Frontal cortex (tissue), 4 donors: ENCODE measurements around the gene NACAD. TPM values are rescaled to one million over a fixed set of nuclear protein-coding genes. Genes with fewer than 3 reads are reported as not detected.
"Not testable (repeated sequence)": the region's sequence is repeated elsewhere in the genome, so short reads cannot be mapped to it uniquely, and the experiment has no call there.

ENCODE experiments used
- DNase-seq, 2 donors: peaks; one replicate each; pipeline ENCODE4 v3.0.0; 2012; ENCODE audit warnings: low spot score in 2 of 2
- FAIRE-seq: peaks from 2 replicates; lab custom pipeline; 2012; peaks lifted over from hg19 to GRCh38; lab: Jason Lieb, UNC
- total RNA-seq: library from RNA; depleted of rRNA; stranded (reverse); fragments of >200 nt; gene quantifications from one replicate; pipeline ENCODE4 v1.2.3, GENCODE V29; 2014
- donor health status: control.
- donor health status: control.
- donor health status: control.

Gene NACAD
- total RNA-seq, 1 donor from 2014 or later, result 4.9 TPM

GRCh38 chr7:45061352-45061751, 27.4 kb downstream of the NACAD start:
- DNase-seq (no peak), FAIRE-seq (no peak)

DNA sequence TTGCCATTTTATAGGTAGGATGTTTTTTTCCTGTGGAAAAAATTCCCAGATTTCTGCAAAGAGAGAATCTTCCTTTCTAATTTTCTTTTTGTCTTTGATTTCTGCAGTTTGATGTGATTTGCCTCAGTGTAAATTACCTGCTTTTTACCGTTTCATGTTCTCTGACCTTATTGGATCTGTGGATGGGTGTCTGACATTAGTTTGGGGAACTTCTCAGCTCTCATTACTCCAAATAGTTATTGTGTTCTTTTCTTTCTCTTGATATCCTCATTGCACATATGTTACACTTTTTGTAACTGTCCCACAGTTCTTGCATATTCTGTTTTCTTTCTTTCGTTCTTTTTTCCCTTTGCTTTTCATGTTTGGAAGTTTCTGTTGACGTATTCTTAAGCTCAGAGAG, 28.5 kb downstream of the NACAD start:
- FAIRE-seq, result no peak
- DNase-seq, result no peak

DNA sequence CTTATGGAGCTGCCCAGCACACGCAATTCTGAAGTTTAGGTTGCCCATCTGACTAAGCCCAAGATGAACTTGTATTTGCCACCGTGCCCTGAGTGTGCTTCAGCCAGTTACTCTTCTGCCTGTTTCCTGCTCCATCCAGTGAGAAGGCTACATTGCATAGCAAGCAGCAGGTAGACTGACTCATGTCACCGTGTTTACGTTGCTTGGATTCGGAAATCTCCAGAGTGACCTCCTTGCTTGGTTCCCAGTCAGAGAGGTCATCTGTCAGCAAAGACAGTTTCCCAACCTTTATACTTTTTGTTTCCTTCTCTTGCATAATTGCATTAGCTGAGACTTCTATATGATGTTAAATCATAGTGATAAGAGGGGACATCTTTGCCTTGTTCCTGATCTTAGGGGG, 30.9 kb downstream of the NACAD start:
- no peak for DNase-seq
- FAIRE-seq, result no peak

DNA sequence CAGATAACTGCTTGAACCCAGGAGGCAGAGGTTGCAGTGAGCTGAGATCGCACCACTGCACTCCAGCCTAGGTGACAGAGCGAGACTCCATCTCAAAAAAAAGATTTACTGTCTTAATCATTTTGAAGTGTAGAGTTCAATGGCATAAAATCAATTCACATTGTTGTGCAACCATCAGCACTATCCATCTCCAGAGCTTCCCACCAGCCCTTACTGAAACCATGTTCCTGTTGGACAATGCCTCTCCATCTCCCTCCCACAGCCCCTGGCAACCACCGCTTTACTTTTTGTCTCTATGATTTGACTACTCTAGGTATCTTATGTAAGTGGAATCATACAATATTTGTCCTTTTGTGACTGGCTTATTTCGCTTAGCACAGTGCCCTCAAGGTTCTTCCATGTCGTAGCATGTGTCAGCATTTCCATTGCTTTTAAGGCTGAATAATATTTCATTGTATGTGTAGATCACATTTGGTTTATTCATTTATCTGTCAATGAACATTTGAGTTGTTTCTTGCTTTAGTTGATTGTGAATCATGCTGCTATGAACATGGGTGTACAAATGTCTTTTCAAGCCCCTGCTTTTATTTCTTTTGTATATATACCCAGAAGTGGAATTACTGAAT, 33.1 kb downstream of the NACAD start:
- no peak for DNase-seq
- FAIRE-seq, result no peak

- no peak for DNase-seq
- no peak for FAIRE-seq
Measured at GRCh38 chr7:45055016-45055415, 33.8 kb downstream of the NACAD start.

DNA sequence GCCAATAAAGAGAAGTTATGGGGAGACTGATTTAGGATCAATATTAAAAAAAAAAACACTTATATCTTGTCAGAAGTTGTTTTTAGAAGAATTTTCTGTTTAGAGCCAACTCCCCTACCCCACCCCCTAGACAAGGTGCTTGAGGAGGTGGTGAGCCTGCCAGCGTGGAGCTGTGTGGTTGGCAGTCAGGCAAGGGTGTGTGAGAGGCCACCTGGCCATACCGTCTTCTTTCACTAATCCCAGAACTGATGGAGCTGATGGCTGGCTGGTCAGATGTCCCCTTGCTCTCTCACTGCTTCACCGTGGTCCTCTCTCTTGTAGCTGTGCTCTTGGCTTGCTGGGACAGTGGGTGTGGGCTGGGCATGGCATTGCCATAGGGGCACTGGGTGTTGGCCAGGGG, 34.3 kb downstream of the NACAD start:
- DNase-seq (no peak), FAIRE-seq (no peak)

GRCh38 chr7:45053941-45054340, 34.8 kb downstream of the NACAD start:
- FAIRE-seq (no peak), DNase-seq (no peak)

DNA sequence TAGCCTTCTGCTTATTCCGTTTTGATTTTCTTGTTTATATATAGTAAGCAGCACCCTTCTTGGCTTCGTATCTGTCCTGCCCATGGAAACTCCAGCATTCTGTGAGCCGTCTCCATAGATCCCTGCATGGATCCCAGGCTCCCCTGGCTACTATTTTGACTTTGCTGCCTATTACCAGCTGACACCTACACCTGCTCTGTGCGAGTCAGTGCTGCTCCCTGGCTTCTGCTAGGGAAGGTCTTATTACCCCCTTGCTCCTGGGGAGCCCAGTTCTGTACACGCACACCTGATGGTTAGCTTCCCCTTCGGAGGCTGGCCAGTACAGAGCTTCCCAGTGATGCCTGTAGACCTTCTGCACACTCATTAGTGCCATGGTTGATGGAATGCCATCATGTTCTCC, 35.4 kb downstream of the NACAD start:
- DNase-seq, result no peak

DNA sequence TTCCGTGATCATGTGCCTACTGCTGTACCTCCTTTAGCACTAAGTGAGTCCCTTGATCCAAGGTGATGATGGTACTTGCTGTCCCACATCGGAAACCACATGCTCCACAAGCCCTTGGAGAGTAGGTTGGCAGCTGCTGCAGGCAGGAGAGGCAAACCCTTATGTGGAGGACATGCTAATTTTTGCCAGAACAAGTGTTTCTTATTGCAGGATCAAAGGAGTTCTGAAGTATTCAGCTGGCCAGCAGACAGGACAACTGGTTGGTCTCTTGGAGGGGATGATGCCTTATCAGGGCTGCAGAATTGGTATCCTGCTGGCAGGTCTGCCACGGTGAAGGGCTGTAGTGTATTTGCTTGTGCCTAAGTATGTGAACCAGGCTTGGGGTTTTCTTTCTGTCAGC, 36.8 kb downstream of the NACAD start:
- DNase-seq (no peak), FAIRE-seq (no peak)

More for the DNA sequence above, 35.4 kb downstream of the NACAD start:
- FAIRE-seq, result no peak

DNA sequence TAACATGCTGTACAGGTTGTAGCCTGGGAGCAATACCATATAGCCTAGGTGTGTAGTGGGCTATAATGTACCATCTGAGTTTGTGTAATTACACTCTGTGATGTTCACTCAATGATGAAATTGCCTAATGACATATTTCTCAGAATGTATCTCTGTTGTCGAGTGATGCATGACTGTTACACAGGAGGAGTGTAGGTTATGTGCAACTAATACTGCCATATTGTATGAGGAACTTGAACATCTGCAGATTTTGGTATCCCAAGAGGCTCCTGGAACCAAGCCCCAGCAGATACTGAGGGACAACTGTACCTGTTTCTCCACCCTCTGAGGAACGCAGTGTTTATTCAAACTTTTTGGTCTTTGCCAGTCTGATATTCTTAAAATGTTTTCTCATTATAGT, 38.6 kb downstream of the NACAD start:
- FAIRE-seq (no peak), DNase-seq (no peak)

GRCh38 chr7:45048748-45049147, 40.0 kb downstream of the NACAD start:
- no peak for FAIRE-seq
- DNase-seq, result no peak

DNA sequence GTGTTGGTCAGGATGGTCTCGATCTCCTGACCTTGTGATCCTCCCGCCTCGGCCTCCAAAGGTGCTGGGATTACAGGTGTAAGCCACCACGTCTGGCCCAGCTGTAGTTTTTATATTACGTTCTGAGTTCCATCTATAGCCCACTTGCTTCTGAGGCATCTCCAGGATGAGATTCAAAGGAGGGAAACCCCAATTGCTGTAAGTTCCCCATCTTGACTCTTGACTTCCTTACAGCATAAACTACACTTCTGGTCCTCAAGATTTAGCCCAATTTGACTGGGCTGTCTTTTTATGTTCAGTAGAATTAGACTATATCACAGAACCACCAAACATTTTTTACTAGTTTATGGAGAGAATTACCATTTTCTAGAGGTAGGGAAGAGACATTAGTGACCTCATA, 44.4 kb downstream of the NACAD start:
- DNase-seq (no peak), FAIRE-seq (no peak)

GRCh38 chr7:45039106-45039505, 49.7 kb downstream of the NACAD start:
- no peak for DNase-seq
- FAIRE-seq, result no peak

- no peak for FAIRE-seq
- no peak for DNase-seq
Measured at GRCh38 chr7:45037876-45038275, 50.9 kb downstream of the NACAD start.

DNA sequence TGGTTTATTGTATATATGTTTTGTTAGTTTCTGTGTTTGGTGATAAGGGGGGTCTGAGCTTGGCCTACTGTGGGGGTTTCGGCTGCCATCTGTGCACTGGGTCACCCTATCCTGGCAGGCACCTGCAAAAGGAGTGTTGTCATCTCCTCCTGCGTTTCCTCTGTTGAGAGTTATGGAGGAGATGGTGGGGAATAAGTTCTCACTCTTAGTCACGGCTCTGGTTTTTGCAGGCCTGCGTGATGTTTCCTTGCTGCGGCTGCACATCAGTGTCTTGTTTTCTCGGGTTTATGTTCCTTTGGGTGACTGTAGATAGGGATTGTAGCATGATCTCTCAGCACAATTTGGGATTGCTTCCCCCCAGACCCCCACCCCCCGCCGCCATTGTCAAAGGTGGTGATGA, 52.0 kb downstream of the NACAD start:
- DNase-seq, result no peak
- FAIRE-seq, result no peak

DNA sequence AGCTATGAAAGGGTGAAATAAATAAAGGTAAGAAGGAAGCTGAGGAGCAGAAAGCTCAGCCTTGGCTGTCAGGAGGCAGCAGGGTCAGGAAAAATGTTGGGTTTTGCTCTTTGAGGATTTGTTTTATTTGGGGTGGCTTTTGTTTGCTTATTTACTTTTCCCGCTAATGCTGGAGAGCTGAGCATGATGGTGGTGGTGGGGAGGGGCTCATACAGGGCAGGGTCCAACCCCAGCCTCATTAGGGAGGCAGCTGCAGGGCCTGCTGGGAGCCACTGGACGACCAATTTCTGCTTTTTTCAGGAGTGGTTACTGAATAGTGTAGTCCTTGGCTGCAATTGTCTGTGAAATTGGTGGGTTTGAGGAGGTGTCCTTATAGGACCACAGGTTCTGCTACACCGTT, 52.5 kb downstream of the NACAD start:
- no peak for FAIRE-seq

GRCh38 chr7:45035893-45036292, 52.9 kb downstream of the NACAD start:
- FAIRE-seq (no peak), DNase-seq (no peak)

More for the DNA sequence above, 52.5 kb downstream of the NACAD start:
- no peak for DNase-seq

DNA sequence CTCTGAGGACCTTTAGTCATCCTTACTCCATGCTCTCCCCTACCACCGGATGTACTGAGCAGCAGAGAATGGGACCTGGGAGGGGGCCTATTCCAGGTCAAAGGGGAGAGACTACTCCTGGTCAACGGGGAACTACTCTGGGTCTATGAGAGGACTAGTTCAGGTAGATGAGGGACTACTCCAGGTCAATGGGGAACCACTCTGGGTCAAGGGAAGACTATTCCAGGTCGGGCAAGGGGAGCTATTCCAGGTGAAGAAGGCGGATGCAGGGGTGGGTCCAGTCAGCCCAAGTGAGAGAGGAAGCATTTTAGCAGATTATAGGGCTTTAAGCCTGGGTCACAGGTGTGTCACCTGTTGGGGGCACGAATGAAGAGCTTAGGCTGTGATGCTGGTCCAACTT, 53.4 kb downstream of the NACAD start:
- FAIRE-seq (no peak), DNase-seq (no peak)

DNA sequence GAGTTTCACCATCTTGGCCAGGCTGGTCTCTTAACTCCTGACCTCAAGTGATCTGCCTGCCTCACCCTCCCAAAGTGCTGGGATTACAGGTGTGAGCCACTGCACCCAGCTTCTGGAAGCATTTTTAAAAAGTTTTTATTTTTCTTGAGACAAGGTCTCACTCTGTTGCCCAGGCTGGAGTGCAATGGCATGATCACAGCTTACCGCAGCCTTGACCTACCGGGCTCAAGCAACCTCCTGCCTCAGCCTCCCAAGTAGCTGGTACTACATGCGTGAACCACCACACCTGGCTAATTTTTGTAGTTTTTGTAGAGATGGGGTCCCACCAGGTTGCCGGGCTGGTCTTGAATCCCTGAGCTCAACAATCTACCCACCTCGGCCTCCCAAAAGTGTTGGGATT, 54.1 kb downstream of the NACAD start:
- FAIRE-seq, DNase-seq: not testable (repeated sequence)

DNA sequence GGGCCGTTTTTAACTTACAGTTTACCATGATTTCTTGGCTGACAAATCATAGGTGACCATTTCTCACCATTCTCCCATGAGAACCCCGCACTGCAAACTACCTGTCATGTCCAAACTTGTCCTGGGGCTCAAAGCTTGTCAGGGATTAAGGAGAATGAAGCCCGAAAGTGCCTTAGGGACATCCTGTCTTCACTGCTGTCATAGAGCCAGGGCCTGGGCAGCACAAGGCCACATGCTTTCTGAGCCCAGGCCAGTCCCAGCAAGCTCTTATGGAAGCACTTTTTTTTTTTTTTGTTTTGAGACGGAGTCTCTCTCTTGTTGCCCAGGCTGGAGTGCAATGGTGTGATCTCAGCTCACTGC, 54.9 kb downstream of the NACAD start:
- no peak for DNase-seq
- FAIRE-seq, result no peak

GRCh38 chr7:45033261-45033930, 55.4 kb downstream of the NACAD start:
- DNase-seq, result no peak
- no peak for FAIRE-seq

GRCh38 chr7:45032421-45032820, 56.3 kb downstream of the NACAD start:
- no peak for FAIRE-seq
- DNase-seq, result no peak
